ENCODE results near the gene BPTF.

The BPTF gene, protein sequence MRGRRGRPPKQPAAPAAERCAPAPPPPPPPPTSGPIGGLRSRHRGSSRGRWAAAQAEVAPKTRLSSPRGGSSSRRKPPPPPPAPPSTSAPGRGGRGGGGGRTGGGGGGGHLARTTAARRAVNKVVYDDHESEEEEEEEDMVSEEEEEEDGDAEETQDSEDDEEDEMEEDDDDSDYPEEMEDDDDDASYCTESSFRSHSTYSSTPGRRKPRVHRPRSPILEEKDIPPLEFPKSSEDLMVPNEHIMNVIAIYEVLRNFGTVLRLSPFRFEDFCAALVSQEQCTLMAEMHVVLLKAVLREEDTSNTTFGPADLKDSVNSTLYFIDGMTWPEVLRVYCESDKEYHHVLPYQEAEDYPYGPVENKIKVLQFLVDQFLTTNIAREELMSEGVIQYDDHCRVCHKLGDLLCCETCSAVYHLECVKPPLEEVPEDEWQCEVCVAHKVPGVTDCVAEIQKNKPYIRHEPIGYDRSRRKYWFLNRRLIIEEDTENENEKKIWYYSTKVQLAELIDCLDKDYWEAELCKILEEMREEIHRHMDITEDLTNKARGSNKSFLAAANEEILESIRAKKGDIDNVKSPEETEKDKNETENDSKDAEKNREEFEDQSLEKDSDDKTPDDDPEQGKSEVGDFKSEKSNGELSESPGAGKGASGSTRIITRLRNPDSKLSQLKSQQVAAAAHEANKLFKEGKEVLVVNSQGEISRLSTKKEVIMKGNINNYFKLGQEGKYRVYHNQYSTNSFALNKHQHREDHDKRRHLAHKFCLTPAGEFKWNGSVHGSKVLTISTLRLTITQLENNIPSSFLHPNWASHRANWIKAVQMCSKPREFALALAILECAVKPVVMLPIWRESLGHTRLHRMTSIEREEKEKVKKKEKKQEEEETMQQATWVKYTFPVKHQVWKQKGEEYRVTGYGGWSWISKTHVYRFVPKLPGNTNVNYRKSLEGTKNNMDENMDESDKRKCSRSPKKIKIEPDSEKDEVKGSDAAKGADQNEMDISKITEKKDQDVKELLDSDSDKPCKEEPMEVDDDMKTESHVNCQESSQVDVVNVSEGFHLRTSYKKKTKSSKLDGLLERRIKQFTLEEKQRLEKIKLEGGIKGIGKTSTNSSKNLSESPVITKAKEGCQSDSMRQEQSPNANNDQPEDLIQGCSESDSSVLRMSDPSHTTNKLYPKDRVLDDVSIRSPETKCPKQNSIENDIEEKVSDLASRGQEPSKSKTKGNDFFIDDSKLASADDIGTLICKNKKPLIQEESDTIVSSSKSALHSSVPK (N-terminal part only)

DNA sequence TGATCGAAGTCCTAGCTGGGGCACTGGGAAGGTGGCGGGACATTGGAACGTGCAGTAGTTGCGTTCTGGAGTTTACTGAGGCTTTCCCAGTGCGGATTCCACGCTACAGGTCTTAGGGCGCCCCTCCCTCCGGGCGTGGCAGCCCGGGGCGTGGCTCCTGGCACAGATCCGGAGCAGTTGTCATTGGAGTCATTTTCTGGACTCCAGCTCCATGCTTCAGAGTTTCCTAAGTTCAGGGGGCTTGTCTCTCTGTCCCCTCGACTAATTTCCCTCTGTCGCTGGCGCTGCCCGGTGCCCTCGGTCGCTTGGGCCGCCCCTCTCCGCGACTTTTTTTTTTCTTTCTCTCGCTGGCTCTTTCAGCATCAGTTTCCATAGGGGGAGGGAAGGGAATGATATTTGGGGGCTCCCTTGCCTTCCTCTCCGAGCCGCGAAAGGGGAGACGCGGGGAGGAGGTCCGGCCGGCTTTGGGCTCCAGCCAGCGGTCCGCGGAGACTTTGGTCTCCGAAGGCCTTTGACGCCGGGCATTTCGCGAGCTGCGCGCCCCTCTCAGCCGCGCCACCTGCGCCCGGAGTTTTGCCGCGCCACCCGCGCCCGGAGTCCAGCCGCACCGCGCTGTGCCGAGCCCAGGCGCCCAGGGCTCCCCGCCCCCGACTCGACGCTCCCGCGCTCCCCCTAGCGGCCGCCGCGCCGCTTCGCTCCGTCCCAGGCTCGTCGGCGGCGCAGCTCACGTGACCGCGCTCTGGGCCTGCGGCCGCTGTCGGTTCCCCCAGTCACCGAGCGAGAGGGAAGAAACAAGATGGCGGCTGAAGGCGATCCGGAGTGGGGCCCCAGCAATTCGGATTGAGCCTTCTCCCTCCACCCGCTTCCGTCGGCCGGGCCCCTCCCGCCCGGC lies at the start of gene BPTF:
TSS of gene BPTF (plus strand) at position 769 of the 892 bp plus-strand sequence. CDS start 222 bp downstream, outside the sequence.
- Histone ChIP-seq H3K9ac (ENCODE audit: low read length in 5 of 5) (peak within 1 kb of the TSS in 4 of 5 donors; percentile 60 to 87 (median 84)), H3K27ac (ENCODE audit: low read depth, low read length) (no peak within 1 kb of the TSS), H3K36me3 (ENCODE audit: control insufficient read depth in 5 of 5, insufficient read depth in 5 of 5, low read length in 5 of 5) (no peaks in the 10 kb centered on the region), H3K27me3 (ENCODE audit: control insufficient read depth in 5 of 5, insufficient read depth in 4 of 5, low read length in 5 of 5) (no peaks in the 10 kb centered on the region), H3K4me3 (ENCODE audit: low read depth in 1 of 5, low read length in 5 of 5) (peak within 1 kb of the TSS; percentile 91 to 99 (median 95)), H3K4me1 (ENCODE audit: control insufficient read depth in 5 of 5, insufficient read depth in 5 of 5, low read length in 5 of 5) (peaks cover 0 to 39% (median 33%) of the 10 kb centered on the region in 5 donors), H3K9me3 (ENCODE audit: control insufficient read depth in 5 of 5, low read length in 5 of 5) (no peaks in the 10 kb centered on the region)

DNA sequence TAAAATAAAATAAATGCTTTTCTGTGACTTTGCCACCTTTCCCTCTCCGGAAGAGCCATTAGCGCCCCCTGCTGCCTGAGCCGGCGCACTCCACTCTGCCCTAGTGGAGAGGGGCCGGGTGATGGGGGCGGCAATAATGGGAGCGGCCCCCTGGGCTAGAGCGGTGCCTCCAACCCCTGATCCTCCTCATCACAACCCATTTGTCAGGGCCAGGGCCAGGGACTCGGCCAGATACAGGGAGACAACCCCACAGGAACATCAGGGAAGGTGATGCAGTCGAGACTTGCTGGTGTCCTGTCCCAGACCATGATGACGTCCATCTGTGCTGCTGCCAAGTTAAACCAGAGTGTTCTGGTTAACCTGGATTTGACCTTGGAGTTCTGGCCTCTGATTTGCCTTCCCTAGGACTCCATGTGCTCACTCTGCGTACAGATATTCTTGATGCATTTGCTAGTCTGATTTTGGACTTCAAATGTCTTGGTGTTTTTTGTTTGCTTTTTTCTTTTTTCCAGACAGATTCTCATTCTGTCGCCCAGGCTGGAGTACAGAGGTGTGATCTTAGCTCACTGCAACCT lies 46.1 kb upstream of the BPTF start:
- H3K9ac ChIP-seq (ENCODE audit: low read length in 5 of 5), result no peak overlapping the region
- H3K27ac ChIP-seq (ENCODE audit: low read depth, low read length), result no peak overlapping the region
- peak overlapping the region in 1 of 5 donors; percentile 46 for H3K4me3 ChIP-seq (ENCODE audit: low read depth in 1 of 5, low read length in 5 of 5)
- H3K4me1 ChIP-seq (ENCODE audit: control insufficient read depth in 5 of 5, insufficient read depth in 5 of 5, low read length in 5 of 5), result peaks cover 0 to 6% (median 5%) of the 10 kb centered on the region in 5 donors
- no peaks in the 10 kb centered on the region for H3K27me3 ChIP-seq (ENCODE audit: control insufficient read depth in 5 of 5, insufficient read depth in 4 of 5, low read length in 5 of 5)
- H3K36me3 ChIP-seq (ENCODE audit: control insufficient read depth in 5 of 5, insufficient read depth in 5 of 5, low read length in 5 of 5), result no peaks in the 10 kb centered on the region
- H3K9me3 ChIP-seq (ENCODE audit: control insufficient read depth in 5 of 5, low read length in 5 of 5), result no peaks in the 10 kb centered on the region

DNA sequence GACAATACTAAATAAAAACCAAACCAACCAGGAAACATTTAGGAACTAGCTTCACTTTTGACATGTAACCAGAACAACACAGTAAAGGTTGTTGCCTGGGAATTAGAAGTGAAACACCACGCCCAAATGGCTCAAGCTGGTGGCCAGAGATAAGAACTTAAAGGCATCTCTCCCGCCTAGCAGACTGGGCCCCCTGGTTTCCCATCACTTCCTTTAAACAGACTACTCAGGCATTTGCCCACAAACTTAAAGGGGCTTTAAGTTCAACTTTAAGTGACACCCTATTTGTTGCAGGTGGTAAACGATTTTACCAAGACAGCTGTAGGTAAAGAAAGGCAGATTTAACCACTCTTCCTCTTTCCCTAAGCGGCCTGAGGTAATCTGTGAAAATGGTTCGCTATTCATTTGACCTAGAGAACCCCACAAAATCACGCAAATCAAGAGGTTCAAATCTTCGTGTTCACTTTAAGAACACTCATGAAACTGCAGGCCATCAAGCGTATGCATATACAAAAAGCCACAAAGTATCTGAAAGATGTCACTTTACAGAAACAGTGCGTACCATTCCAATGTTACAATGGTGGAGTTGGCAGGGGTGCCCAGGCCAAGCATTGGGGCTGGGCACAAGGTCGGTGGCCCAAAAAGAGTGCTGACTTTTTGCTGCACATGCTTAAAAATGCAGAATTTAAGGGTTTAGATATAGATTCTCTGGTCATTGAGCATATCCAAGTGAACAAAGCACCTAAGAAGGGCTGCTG lies 40.8 kb upstream of the BPTF start:
- Histone ChIP-seq H3K4me3 (ENCODE audit: low read depth in 1 of 5, low read length in 5 of 5) (no peak overlapping the region), H3K9ac (ENCODE audit: low read length in 5 of 5) (no peak overlapping the region), H3K4me1 (ENCODE audit: control insufficient read depth in 5 of 5, insufficient read depth in 5 of 5, low read length in 5 of 5) (no peaks in the 10 kb centered on the region), H3K27ac (ENCODE audit: low read depth, low read length) (no peak overlapping the region), H3K27me3 (ENCODE audit: control insufficient read depth in 5 of 5, insufficient read depth in 4 of 5, low read length in 5 of 5) (no peaks in the 10 kb centered on the region), H3K9me3 (ENCODE audit: control insufficient read depth in 5 of 5, low read length in 5 of 5) (peaks cover 0 to 4% (median 0%) of the 10 kb centered on the region in 5 donors), H3K36me3 (ENCODE audit: control insufficient read depth in 5 of 5, insufficient read depth in 5 of 5, low read length in 5 of 5) (no peaks in the 10 kb centered on the region)

DNA sequence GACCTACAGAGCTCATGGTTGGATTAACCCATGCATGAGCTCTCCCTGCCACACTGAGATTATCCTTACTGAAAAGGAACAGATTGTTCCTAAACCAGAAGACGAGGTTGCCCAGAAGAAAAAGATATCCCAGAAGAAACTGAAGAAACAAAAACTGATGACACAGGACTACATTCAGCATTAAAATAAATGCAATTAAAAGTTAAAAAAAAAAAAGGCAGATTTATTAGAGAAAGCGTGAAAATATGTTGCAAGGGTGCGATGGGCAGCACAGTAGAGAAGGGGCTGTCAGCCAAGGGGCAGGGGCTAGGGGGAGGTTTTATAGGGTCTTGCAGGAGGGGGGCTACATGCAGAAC lies 40.2 kb upstream of the BPTF start:
- Histone ChIP-seq H3K9me3 (ENCODE audit: control insufficient read depth in 5 of 5, low read length in 5 of 5) (peaks cover 0 to 4% (median 0%) of the 10 kb centered on the region in 5 donors), H3K4me1 (ENCODE audit: control insufficient read depth in 5 of 5, insufficient read depth in 5 of 5, low read length in 5 of 5) (no peaks in the 10 kb centered on the region), H3K4me3 (ENCODE audit: low read depth in 1 of 5, low read length in 5 of 5) (no peak overlapping the region), H3K36me3 (ENCODE audit: control insufficient read depth in 5 of 5, insufficient read depth in 5 of 5, low read length in 5 of 5) (no peaks in the 10 kb centered on the region), H3K27ac (ENCODE audit: low read depth, low read length) (no peak overlapping the region), H3K27me3 (ENCODE audit: control insufficient read depth in 5 of 5, insufficient read depth in 4 of 5, low read length in 5 of 5) (no peaks in the 10 kb centered on the region), H3K9ac (ENCODE audit: low read length in 5 of 5) (no peak overlapping the region)

DNA sequence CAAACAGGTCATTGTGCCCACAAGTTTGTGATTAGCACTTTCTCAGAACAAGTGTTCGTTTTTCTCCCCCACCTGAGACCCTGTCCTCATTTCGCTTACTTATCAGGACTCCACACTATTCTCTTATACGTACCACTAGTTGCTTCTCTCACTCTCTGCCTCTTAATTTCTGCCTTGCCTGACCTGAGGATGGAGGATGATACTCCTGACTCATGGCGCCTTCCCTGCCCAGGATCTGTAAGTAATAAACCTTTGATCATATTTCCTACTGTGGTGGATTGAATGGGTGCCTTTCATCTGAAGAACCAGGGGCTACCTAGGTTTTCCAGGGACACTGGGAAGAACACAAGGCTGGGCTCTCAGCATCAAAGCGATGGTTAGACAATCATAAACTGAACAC lies 39.8 kb upstream of the BPTF start:
- no peak overlapping the region for H3K9ac ChIP-seq (ENCODE audit: low read length in 5 of 5)
- no peaks in the 10 kb centered on the region for H3K4me1 ChIP-seq (ENCODE audit: control insufficient read depth in 5 of 5, insufficient read depth in 5 of 5, low read length in 5 of 5)
- H3K27ac ChIP-seq (ENCODE audit: low read depth, low read length), result no peak overlapping the region
- H3K9me3 ChIP-seq (ENCODE audit: control insufficient read depth in 5 of 5, low read length in 5 of 5), result peaks cover 0 to 4% (median 0%) of the 10 kb centered on the region in 5 donors
- no peaks in the 10 kb centered on the region for H3K36me3 ChIP-seq (ENCODE audit: control insufficient read depth in 5 of 5, insufficient read depth in 5 of 5, low read length in 5 of 5)
- H3K27me3 ChIP-seq (ENCODE audit: control insufficient read depth in 5 of 5, insufficient read depth in 4 of 5, low read length in 5 of 5), result no peaks in the 10 kb centered on the region
- H3K4me3 ChIP-seq (ENCODE audit: low read depth in 1 of 5, low read length in 5 of 5), result no peak overlapping the region

DNA sequence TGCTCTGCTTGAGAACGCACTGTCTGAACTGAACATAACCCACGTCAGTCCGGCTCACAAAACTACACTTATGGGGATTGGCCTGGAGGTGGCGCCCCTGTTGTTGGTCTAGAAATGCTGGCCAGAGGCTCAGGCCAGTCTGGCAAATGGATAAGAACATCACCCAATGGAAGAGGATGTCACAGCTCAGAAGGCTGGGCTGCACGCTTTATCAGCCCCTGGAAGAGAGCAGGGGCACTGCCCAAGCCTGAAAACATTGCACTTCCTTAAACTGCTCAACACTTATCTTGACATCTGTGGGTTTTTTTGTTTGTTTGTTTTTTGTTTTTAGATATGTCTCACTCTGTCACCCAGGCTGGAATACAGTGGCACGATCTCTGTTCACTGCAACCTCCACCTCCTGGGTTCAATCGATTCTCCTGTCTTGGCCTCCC lies 24.8 kb upstream of the BPTF start:
- Histone ChIP-seq H3K27me3 (ENCODE audit: control insufficient read depth in 5 of 5, insufficient read depth in 4 of 5, low read length in 5 of 5) (no peaks in the 10 kb centered on the region), H3K9me3 (ENCODE audit: control insufficient read depth in 5 of 5, low read length in 5 of 5) (no peaks in the 10 kb centered on the region), H3K27ac (ENCODE audit: low read depth, low read length) (no peak overlapping the region), H3K9ac (ENCODE audit: low read length in 5 of 5) (no peak overlapping the region), H3K36me3 (ENCODE audit: control insufficient read depth in 5 of 5, insufficient read depth in 5 of 5, low read length in 5 of 5) (no peaks in the 10 kb centered on the region), H3K4me1 (ENCODE audit: control insufficient read depth in 5 of 5, insufficient read depth in 5 of 5, low read length in 5 of 5) (peaks cover 0 to 3% (median 0%) of the 10 kb centered on the region in 5 donors), H3K4me3 (ENCODE audit: low read depth in 1 of 5, low read length in 5 of 5) (no peak overlapping the region)

DNA sequence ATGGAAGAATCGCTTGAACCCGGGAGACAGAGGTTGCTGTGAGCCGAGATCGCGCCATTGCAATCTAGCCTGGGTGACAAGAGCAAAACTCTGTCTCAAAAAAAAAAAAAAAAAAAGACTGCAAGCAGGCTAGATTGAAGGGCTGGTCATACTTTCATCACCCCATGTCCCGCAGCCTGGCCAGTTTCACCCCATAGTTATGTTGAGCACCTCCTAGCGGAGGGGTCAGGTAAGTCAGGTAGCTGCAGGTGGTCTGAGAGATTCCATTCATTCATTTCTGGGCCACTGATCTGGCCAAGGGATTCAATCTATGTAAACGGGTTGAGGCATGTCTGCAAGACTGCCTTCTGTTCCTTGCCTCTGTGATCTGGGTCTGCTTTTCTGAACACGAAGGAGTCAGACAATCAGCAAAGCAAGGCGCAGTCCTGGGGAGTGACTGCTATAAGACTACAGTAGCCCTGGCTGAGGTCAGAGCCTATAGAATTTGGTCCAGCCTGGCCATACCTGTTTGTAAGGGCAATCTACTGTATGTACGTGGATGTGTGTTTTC lies 23.6 kb upstream of the BPTF start:
- Histone ChIP-seq H3K27me3 (ENCODE audit: control insufficient read depth in 5 of 5, insufficient read depth in 4 of 5, low read length in 5 of 5) (no peaks in the 10 kb centered on the region), H3K4me3 (ENCODE audit: low read depth in 1 of 5, low read length in 5 of 5) (no peak overlapping the region), H3K4me1 (ENCODE audit: control insufficient read depth in 5 of 5, insufficient read depth in 5 of 5, low read length in 5 of 5) (peaks cover 0 to 3% (median 0%) of the 10 kb centered on the region in 5 donors), H3K9ac (ENCODE audit: low read length in 5 of 5) (no peak overlapping the region), H3K27ac (ENCODE audit: low read depth, low read length) (no peak overlapping the region), H3K9me3 (ENCODE audit: control insufficient read depth in 5 of 5, low read length in 5 of 5) (no peaks in the 10 kb centered on the region), H3K36me3 (ENCODE audit: control insufficient read depth in 5 of 5, insufficient read depth in 5 of 5, low read length in 5 of 5) (no peaks in the 10 kb centered on the region)

DNA sequence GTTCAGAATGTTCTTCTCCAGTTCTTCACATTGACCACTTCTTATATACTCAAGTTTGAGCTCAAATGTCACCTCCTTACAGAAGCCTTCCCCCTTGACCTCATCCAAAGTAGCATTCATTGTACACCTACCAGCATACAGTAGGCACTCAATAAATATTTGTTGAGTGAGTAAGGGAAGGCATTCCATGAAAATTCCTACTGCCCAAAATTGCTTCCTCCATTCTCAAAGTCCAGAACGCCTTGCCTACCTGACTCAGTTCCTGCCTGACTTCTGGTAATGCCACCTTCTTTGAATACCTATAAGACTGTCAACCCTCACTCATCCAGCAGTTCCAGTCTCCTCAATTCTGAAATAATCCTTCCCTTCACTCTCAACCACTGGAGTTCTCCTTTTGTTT lies 14.8 kb upstream of the BPTF start:
- Histone ChIP-seq H3K9ac (ENCODE audit: low read length in 5 of 5) (no peak overlapping the region), H3K4me1 (ENCODE audit: control insufficient read depth in 5 of 5, insufficient read depth in 5 of 5, low read length in 5 of 5) (peaks cover 0 to 21% (median 10%) of the 10 kb centered on the region in 5 donors), H3K36me3 (ENCODE audit: control insufficient read depth in 5 of 5, insufficient read depth in 5 of 5, low read length in 5 of 5) (no peaks in the 10 kb centered on the region), H3K9me3 (ENCODE audit: control insufficient read depth in 5 of 5, low read length in 5 of 5) (no peaks in the 10 kb centered on the region), H3K4me3 (ENCODE audit: low read depth in 1 of 5, low read length in 5 of 5) (no peak overlapping the region), H3K27me3 (ENCODE audit: control insufficient read depth in 5 of 5, insufficient read depth in 4 of 5, low read length in 5 of 5) (no peaks in the 10 kb centered on the region), H3K27ac (ENCODE audit: low read depth, low read length) (no peak overlapping the region)

Measured in subcutaneous abdominal adipose tissue (tissue), 5 donors.